Esophagus muscularis mucosa (tissue), 3 donors: Measurements from ENCODE around the gene MAML3.

Experiments
- CTCF ChIP-seq, 3 experiments: fragments of 200-600 bp in 2 of 3; fragments of 450-650 bp in 1 of 3; sonication (generic) in 2 of 3; IDR thresholded peaks; one replicate each; pipeline ENCODE4 v1.5.1; 2017 to 2019; ENCODE audit warnings: antibody characterized with exemption in 3 of 3, mild to moderate bottlenecking in 2 of 3, moderate library complexity in 1 of 3
- EP300 ChIP-seq: sonication (generic); formaldehyde crosslinking; IDR thresholded peaks from one replicate; pipeline ENCODE4 v1.6.1; 2017; ENCODE audit warnings: antibody characterized with exemption

- TF ChIP-seq EP300: no peak
- TF ChIP-seq CTCF (IDR thresholded peaks at IDR 0.05): peak; percentile 11 to 51 (median 43)
Observed at GRCh38 chr4:140049024-140049848, 104.7 kb downstream of the MAML3 start.
